GM10266 (cell line): Measurements from ENCODE around the gene MYOZ2.

Experiments used
- DNase-seq: peaks from one replicate; pipeline ENCODE4 v3.0.0; 2012; ENCODE audit errors: extremely low spot score
- CTCF ChIP-seq: IDR thresholded peaks from 2 replicates; pipeline ENCODE4 v1.5.1; 2012; ENCODE audit warnings: mild to moderate bottlenecking, low read depth; ENCODE audit not compliant: control insufficient read depth, insufficient read depth; ENCODE audit errors: missing control alignments

MYOZ2 gene

GRCh38 chr4:119211867-119212233 is 76.2 kb downstream of the MYOZ2 start:
- no peak for TF ChIP-seq CTCF
- DNase-seq, result no peak

GRCh38 chr4:119212234-119212963 is 76.8 kb downstream of the MYOZ2 start, which contains the start of gene USP53:
Gene USP53, plus strand, starts transcription at chr4:119212713. Its CDS starts 27,047 bp downstream, at chr4:119239760.
- no peak for TF ChIP-seq CTCF
- DNase-seq, result peak; percentile 91

GRCh38 chr4:119212964-119213606 is 77.5 kb downstream of the MYOZ2 start:
- TF ChIP-seq CTCF, result peak; percentile 53
- peak; percentile 61 for DNase-seq

GRCh38 chr4:119218093-119218492 is 82.5 kb downstream of the MYOZ2 start:
- no peak for DNase-seq
- no peak for TF ChIP-seq CTCF

- no peak for TF ChIP-seq CTCF
- no peak for DNase-seq
These were observed 85.8 kb downstream of the MYOZ2 start for GRCh38 chr4:119221412-119221811.

- no peak for TF ChIP-seq CTCF
- DNase-seq, result no peak
These were observed 92.1 kb downstream of the MYOZ2 start for GRCh38 chr4:119227690-119228089.

GRCh38 chr4:119228406-119228805 is 92.8 kb downstream of the MYOZ2 start:
- DNase-seq, result no peak
- TF ChIP-seq CTCF, result no peak
